H9 (cell line): Measurements from ENCODE around the gene CATSPERZ. TPM values are rescaled to one million over a fixed set of nuclear protein-coding genes. Genes with fewer than 3 reads are reported as not detected.

ENCODE experiments used
- DNase-seq: peaks from one replicate; pipeline ENCODE4 v3.0.0-alpha.2; 2017
- H2AFZ ChIP-seq: one replicate; pipeline ENCODE4 v1.6.1; 2013; ENCODE audit warnings: mild to moderate bottlenecking, low read length, control low read depth, moderate library complexity
- H2AK5ac ChIP-seq: 2 replicates; pipeline ENCODE4 v1.6.1; 2013; ENCODE audit warnings: low read length, control low read depth, mixed read lengths; ENCODE audit not compliant: insufficient read length
- H2BK120ac ChIP-seq: one replicate; pipeline ENCODE4 v1.6.1; 2013; ENCODE audit warnings: low read depth, mild to moderate bottlenecking, low read length, control low read depth, inconsistent platforms; ENCODE audit not compliant: poor library complexity, severe bottlenecking
- H2BK12ac ChIP-seq: 2 replicates; pipeline ENCODE4 v1.6.1; 2013; ENCODE audit warnings: low read length, control low read depth, mixed read lengths, low read depth; ENCODE audit not compliant: insufficient read length
- H2BK15ac ChIP-seq: 2 replicates; pipeline ENCODE4 v1.6.1; 2013; ENCODE audit warnings: low read depth, low read length, control low read depth
- H2BK20ac ChIP-seq: one replicate; pipeline ENCODE4 v1.6.1; 2013; ENCODE audit warnings: low read depth, mild to moderate bottlenecking, low read length, control low read depth, inconsistent platforms; ENCODE audit not compliant: poor library complexity, severe bottlenecking
- H2BK5ac ChIP-seq: 2 replicates; pipeline ENCODE4 v1.6.1; 2013; ENCODE audit warnings: low read length, control low read depth, mixed read lengths; ENCODE audit not compliant: insufficient read length
- H3K14ac ChIP-seq: 2 replicates; pipeline ENCODE4 v1.6.1; 2013; ENCODE audit warnings: low read length, control low read depth; ENCODE audit not compliant: insufficient read depth
- H3K18ac ChIP-seq: 2 replicates; pipeline ENCODE4 v1.6.1; 2013; ENCODE audit warnings: low read depth, mild to moderate bottlenecking, mixed read lengths, low read length, control low read depth; ENCODE audit not compliant: insufficient read length
- H3K23ac ChIP-seq: 2 replicates; pipeline ENCODE4 v1.6.1; 2013; ENCODE audit warnings: low read length, control low read depth, mixed read lengths, low read depth; ENCODE audit not compliant: insufficient read length
- H3K23me2 ChIP-seq: 2 replicates; pipeline ENCODE4 v1.6.1; 2013; ENCODE audit warnings: low read depth, mild to moderate bottlenecking, mixed read lengths, low read length, control low read depth; ENCODE audit not compliant: insufficient read length, poor library complexity, severe bottlenecking
- H3K27ac ChIP-seq: 2 replicates; pipeline ENCODE4 v1.5.1; 2013; ENCODE audit warnings: low read length, control low read depth, mixed read lengths, low read depth; ENCODE audit not compliant: insufficient read length
- H3K27me3 ChIP-seq: 2 replicates; pipeline ENCODE4 v1.6.1; 2013; ENCODE audit warnings: low read length, control low read depth, inconsistent platforms; ENCODE audit not compliant: insufficient read depth
- H3K4ac ChIP-seq: 2 replicates; pipeline ENCODE4 v1.6.1; 2013; ENCODE audit warnings: low read depth, mild to moderate bottlenecking, control low read depth, inconsistent platforms, low read length, moderate library complexity
- H3K4me1 ChIP-seq: 2 replicates; pipeline ENCODE4 v1.6.1; 2013; ENCODE audit warnings: low read length, control low read depth, inconsistent platforms; ENCODE audit not compliant: insufficient read depth
- H3K4me2 ChIP-seq: 2 replicates; pipeline ENCODE4 v1.6.1; 2013; ENCODE audit warnings: low read length, control low read depth, mixed read lengths; ENCODE audit not compliant: insufficient read length, insufficient read depth
- H3K56ac ChIP-seq: 2 replicates; pipeline ENCODE4 v1.6.1; 2013; ENCODE audit warnings: low read depth, mild to moderate bottlenecking, mixed read lengths, low read length, control low read depth; ENCODE audit not compliant: insufficient read length
- H3K79me1 ChIP-seq: 2 replicates; pipeline ENCODE4 v1.6.1; 2013; ENCODE audit warnings: low read depth, mild to moderate bottlenecking, moderate library complexity, low read length, control low read depth, inconsistent platforms; ENCODE audit not compliant: insufficient read depth, poor library complexity, severe bottlenecking
- H3K79me2 ChIP-seq: 2 replicates; pipeline ENCODE4 v1.6.1; 2013; ENCODE audit warnings: low read length, control low read depth, inconsistent platforms; ENCODE audit not compliant: insufficient read depth
- H3K9ac ChIP-seq: 2 replicates; pipeline ENCODE4 v1.6.1; 2013; ENCODE audit warnings: low read length, control low read depth, mixed read lengths; ENCODE audit not compliant: insufficient read length; ENCODE audit errors: extremely low read depth
- H3K9me3 ChIP-seq: one replicate; pipeline ENCODE4 v1.6.1; 2013; ENCODE audit warnings: low read depth, low read length, inconsistent platforms; ENCODE audit not compliant: control insufficient read depth
- H3T11ph ChIP-seq: one replicate; pipeline ENCODE4 v1.6.1; 2013; ENCODE audit warnings: mild to moderate bottlenecking, low read length, control low read depth, inconsistent platforms
- H4K20me1 ChIP-seq: one replicate; pipeline ENCODE4 v1.6.1; 2013; ENCODE audit not compliant: control insufficient read depth, insufficient read length, insufficient read depth
- H4K5ac ChIP-seq: 2 replicates; pipeline ENCODE4 v1.6.1; 2013; ENCODE audit warnings: low read depth, mild to moderate bottlenecking, mixed read lengths, low read length, control low read depth; ENCODE audit not compliant: insufficient read length
- H4K8ac ChIP-seq: replicated peaks from 2 replicates; pipeline ENCODE4 v1.6.1; 2013; ENCODE audit warnings: low read length, control low read depth, mixed read lengths, low read depth; ENCODE audit not compliant: insufficient read length
- H4K91ac ChIP-seq: 2 replicates; pipeline ENCODE4 v1.6.1; 2013; ENCODE audit warnings: low read depth, mild to moderate bottlenecking, moderate library complexity, mixed read lengths, low read length, control low read depth; ENCODE audit not compliant: insufficient read length
- H3K27ac Mint-ChIP-seq, 3 experiments: 2 replicates in 2 of 3; 3 replicates in 1 of 3; pipeline ENCODE4 v1.8.0; 2020 to 2021; ENCODE audit warnings: mixed read lengths in 3 of 3, mild to moderate bottlenecking in 1 of 3, moderate library complexity in 1 of 3
- H3K27me3 Mint-ChIP-seq: 2 replicates; pipeline ENCODE4 v1.8.0; 2021; ENCODE audit warnings: low read depth, mild to moderate bottlenecking, moderate library complexity, mixed read lengths
- H3K36me3 Mint-ChIP-seq, 3 experiments: 2 replicates in 2 of 3; 3 replicates in 1 of 3; pipeline ENCODE4 v1.8.0; 2020 to 2021; ENCODE audit warnings: low read depth in 3 of 3, mixed read lengths in 3 of 3; ENCODE audit not compliant: insufficient read depth in 1 of 3
- H3K4me1 Mint-ChIP-seq, 2 experiments: 2 replicates each; pipeline ENCODE4 v1.8.0; 2020; ENCODE audit warnings: mixed read lengths in 2 of 2
- H3K4me3 Mint-ChIP-seq, 2 experiments: 2 replicates in 1 of 2; 3 replicates in 1 of 2; pipeline ENCODE4 v1.8.0; 2020 to 2021; ENCODE audit warnings: mild to moderate bottlenecking in 2 of 2, mixed read lengths in 2 of 2, moderate library complexity in 1 of 2
- H3K9me3 Mint-ChIP-seq, 2 experiments: 2 replicates in 1 of 2; 3 replicates in 1 of 2; pipeline ENCODE4 v1.8.0; 2020; ENCODE audit warnings: mild to moderate bottlenecking in 2 of 2, mixed read lengths in 2 of 2, moderate library complexity in 1 of 2
- CTCF ChIP-seq: fragments of 200-600 bp; sonication (generic); conservative IDR thresholded peaks from 3 replicates; pipeline ENCODE4 v1.8.0; 2021; ENCODE audit warnings: antibody characterized with exemption, mild to moderate bottlenecking
- WGBS: extraction: QIAGEN DNeasy Blood & Tissue Kit; methylation state at CpG from one replicate; pipeline ENCODE4 v1.1.7; 2013; ENCODE audit warnings: missing lambda C conversion rate, low lambda C conversion rate, mixed read lengths; ENCODE audit not compliant: insufficient read length; ENCODE audit errors: extremely low coverage; 5-methylcytosine and 5-hydroxymethylcytosine counted together
- total RNA-seq: library from RNA; stranded (reverse); gene quantifications from 2 replicates; pipeline ENCODE4 v1.2.1, GENCODE V29; 2021

CATSPERZ gene
- total RNA-seq, 1 experiment from 2014 or later: 0.92 TPM

- Histone ChIP-seq H2AFZ (no peak overlapping the region), H3K23ac (no peak overlapping the region), H3K27me3 (no peaks in the 10 kb centered on the region), H3K79me2 (no peaks in the 10 kb centered on the region), H2AK5ac (no peak overlapping the region), H2BK15ac (no peak overlapping the region), H3K14ac (no peak overlapping the region; the same call in 1 of the 2 replicates), H4K8ac (no peak overlapping the region), H4K5ac (no peak overlapping the region), H3K4ac (no peak overlapping the region), H2BK20ac (no peak overlapping the region), H2BK5ac (no peak overlapping the region), H3K18ac (no peak overlapping the region), H2BK120ac (no peak overlapping the region), H3K23me2 (no peaks in the 10 kb centered on the region), H3K79me1 (no peaks in the 10 kb centered on the region), H2BK12ac (no peak overlapping the region), H4K20me1 (no peaks in the 10 kb centered on the region), H3K56ac (no peak overlapping the region), H4K91ac (no peak overlapping the region), H3K4me1 (no peaks in the 10 kb centered on the region), H3K27ac (no peak overlapping the region), H3K4me2 (no peak overlapping the region), H3K9me3 (no peaks in the 10 kb centered on the region), H3T11ph (no peak overlapping the region), H3K9ac (no peak overlapping the region)
- peak overlapping the region; percentile 31 to 77 (median 49); a peak in 3 of 7 replicates for H3K27ac Mint-ChIP-seq
- H3K4me1 Mint-ChIP-seq: peaks cover 5 to 12% of the 10 kb centered on the region in 2 experiments; a peak in 3 of 4 replicates
- H3K27me3 Mint-ChIP-seq: no peaks in the 10 kb centered on the region
- H3K9me3 Mint-ChIP-seq: no peaks in the 10 kb centered on the region
- H3K4me3 Mint-ChIP-seq: peak overlapping the region in 1 of 2 experiments; percentile 46; a peak in 2 of 5 replicates
- peaks cover 43 to 84% (median 67%) of the 10 kb centered on the region in 3 experiments for H3K36me3 Mint-ChIP-seq
- peak; percentile 62 for DNase-seq
- peak; percentile 19; the same call in 1 of the 3 replicates for TF ChIP-seq CTCF
- no CpG with 5 or more reads among the region's 29 CpGs for WGBS
Measured at GRCh38 chr11:64263021-64263946, 36.9 kb upstream of the CATSPERZ start.
